HG02885 (cell line): ENCODE measurements around the gene SLC15A2.
A peak's percentile ranks its signal among the peaks of the same experiment; 100 is the strongest.

Source experiments
- ATAC-seq: cut with Tn5 transposase; IDR thresholded peaks from one replicate; pipeline ENCODE4 v1.9.1; 2021; ENCODE audit warnings: mild to moderate bottlenecking; ENCODE audit not compliant: unreplicated experiment, poor library complexity

SLC15A2 gene

DNA sequence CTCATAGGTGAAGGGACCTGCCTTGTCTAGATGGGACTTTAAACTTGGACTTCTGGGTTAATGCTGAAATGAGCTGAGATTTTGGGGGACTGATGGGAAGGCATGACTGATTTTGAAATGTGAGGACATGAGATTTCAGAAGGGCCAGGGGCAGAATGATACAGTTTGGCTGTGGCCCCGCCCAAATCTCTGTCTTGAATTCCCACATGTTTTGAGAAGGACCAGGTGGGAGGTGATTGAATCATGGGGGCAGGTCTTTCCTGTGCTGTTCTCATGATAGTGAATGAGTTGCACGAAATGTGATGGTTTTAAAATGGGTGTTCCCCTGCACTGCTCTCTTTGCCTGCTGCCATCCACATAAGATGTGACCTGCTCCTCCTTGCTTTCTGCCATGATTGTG lies 85.0 kb downstream of the SLC15A2 start:
- no peak for ATAC-seq

DNA sequence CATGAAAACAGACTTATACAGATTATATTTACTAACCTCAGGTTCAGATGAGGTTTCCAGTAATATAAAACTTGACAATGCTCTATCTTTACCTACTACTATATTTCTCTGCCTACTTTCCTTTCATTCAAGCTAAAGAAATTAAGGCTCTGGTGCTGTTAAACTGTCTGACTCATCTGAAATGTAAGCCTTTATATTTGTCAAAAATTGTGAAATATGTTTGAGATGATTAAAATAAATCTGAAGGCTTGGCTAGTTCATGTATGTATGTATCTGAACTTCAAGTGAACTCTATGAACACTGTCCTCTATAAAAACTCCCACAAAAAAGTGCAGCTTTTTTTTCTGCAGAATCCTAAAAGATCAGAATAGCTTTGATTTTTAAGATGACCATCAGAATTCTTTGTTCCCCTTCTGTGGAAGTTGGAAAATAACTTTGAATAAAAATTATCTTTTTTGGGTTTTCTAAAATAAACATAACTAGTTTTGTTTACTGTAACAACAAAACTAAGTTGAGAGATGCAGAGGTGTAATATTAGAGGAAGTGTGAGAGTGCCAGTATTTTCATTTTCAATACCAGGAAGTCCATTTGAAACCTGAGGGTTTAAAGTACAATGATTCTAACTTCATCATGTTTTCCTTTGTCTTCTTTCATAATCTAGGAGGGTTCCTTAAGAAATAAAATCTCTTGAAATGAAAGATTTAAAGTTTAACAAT lies 85.7 kb downstream of the SLC15A2 start:
- peak; percentile 55 for ATAC-seq

DNA sequence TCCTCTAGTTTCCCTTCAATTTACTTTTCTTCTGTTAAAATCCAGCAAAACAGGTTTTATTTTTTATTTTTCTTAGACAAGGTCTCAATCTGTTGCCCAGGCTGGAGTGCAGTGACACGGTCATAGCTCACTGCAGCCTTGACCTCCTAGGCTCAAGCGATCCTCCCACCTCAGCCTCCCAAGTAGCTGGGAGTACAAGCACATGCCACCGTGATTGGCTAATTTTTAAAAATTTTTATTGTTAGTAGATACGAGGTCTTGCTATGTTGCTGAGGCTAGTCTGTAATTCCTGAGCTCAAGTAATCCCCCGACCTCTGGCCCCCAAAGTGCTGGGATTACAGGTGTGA lies 86.2 kb downstream of the SLC15A2 start:
- no peak for ATAC-seq

DNA sequence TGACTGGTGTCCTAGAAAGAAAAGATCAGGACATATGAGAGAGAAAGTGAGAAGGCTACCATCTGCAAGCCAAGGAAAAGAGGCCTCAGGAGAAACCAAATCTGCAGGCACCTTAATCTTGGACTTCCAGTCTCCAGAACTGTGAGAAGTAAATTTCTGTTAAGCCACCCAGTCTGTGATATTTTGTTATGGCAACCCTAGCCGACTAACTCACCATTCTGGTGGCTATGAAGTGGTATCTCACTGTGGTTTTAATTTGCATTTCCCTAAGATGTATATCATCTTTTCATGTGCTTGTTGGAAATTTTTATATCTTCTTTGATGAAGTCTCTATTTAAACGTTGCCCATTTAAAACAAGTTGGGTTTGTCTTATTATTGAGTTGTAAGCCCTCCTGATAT lies 87.3 kb downstream of the SLC15A2 start:
- ATAC-seq: no peak

DNA sequence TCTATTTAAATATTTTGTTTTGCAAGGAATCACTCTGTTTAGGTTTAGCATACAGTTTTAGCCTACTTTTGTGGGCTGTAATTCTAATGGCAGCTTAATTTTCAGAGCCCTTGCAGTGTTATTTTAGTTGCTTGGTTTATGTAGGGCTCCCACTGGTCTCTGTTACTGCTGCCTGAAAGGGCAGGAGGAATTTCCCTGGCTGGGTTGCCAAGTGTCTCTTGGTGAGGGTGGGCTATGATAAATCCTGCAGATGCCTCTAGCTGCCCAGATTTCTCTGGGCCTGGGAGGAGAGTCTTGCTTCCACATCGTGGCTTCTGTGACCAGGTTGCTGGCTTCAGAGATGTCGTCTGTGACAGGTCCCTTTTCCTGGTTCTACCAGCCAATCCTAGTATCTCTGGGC lies 91.6 kb downstream of the SLC15A2 start:
- no peak for ATAC-seq

DNA sequence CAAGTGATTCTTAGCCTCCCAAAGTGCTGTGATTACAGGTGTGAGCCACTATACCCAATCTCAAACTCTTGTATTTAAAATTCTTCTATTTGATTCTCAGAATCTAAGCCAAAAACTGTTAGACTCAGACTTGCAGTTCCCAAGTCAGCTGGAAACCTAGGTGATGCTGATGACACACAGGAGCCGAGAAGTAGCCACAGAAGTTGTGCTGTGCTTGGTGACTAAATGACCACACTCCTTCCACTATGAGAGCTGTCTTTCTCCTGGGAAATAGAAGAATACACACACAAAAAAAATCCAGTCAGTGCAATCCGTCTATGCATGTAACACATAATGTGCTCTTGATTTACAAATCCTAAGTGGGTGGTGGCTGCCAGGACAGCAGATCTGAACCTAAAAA lies 93.9 kb downstream of the SLC15A2 start:
- no peak for ATAC-seq

DNA sequence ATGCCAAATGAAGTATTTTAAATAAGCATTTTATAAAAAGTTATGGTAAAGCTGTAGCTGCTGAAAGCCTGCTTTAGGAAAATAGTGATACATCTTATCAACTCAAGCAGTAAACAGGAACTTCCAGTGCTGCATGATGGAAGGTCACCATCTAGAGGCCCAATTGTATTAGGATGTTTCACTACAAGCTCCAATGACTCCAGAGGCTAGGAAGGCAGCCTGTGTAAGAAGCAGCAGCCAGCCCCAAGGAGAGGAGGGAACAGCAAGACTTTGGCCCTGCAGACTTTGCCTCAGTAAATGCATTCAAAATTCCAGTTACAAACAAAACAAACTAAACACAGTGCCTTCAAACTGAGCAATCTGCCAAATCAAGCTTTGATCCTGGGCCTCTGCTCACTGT lies 95.7 kb downstream of the SLC15A2 start:
- ATAC-seq: no peak

DNA sequence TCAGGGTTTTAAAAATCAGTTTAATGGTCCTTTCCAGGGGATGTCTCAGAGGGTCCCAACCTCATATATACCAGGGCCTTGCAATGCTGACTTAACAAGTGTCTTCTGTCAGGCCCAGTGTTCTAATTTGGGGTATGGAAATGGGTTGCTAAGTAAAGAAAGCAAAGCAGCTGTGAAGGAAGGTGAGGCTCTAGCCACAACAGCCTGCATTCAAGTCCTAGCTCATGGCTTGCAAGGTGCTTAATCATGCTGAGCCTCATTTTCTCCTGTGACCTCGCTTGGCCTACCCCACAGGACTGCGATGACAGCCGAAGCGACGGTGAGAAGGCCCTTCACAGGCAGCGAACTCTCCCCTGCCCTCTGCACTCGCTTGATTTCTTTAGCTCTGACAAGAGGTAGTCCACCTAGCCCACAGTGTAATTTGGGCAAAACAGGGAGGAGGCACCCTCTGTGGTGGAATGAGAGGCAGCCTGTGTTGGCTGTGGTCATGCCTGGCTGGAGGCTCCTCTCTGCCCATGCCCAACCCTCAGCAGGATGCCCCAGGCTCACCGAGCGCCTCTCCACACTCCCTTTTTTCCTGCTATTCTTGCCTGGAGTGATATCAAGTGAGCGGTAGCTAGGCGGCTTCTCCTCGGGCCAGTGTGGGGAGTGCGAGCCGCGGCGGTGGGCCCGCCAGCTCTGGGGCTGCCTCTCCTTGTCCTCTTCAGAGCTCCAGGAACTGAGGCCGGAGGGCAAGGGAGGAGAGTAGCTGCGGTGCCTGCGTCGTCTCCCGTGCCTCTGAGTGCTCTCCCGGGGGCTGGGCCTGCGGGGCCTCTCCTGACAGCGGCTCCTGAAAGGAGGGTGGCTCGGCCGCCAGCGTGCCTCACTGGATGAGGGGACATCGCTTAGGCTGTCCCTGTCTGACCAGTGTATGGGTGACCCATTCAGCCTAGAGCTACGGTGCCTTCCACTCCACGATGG lies 98.7 kb downstream of the SLC15A2 start:
- peak; percentile 75 for ATAC-seq
